ENCODE data around the gene PLSCR5.

Gene PLSCR5

GRCh38 chr3:146566138-146566537 is 39.0 kb downstream of the PLSCR5 start:
- TF ChIP-seq GATA2 (IDR thresholded peaks at IDR 0.05; ENCODE audit: low read depth, low read length) = no peak

- TF ChIP-seq GATA2 (IDR thresholded peaks at IDR 0.05; ENCODE audit: low read depth, low read length) (no peak), GATA3 (IDR thresholded peaks at IDR 0.05; ENCODE audit: low read depth, low read length) (no peak)
Measured at GRCh38 chr3:146561879-146562278, 43.3 kb downstream of the PLSCR5 start.

- no peak for TF ChIP-seq GATA2 (IDR thresholded peaks at IDR 0.05; ENCODE audit: low read depth, low read length)
- TF ChIP-seq GATA3 (IDR thresholded peaks at IDR 0.05; ENCODE audit: low read depth, low read length) = no peak
Measured at GRCh38 chr3:146561463-146561862, 43.7 kb downstream of the PLSCR5 start.

- TF ChIP-seq GATA3 (IDR thresholded peaks at IDR 0.05; ENCODE audit: low read depth, low read length) (no peak), GATA2 (IDR thresholded peaks at IDR 0.05; ENCODE audit: low read depth, low read length) (no peak)
Measured at GRCh38 chr3:146560678-146561077, 44.5 kb downstream of the PLSCR5 start.

- no peak for TF ChIP-seq GATA3 (IDR thresholded peaks at IDR 0.05; ENCODE audit: low read depth, low read length)
- TF ChIP-seq GATA2 (IDR thresholded peaks at IDR 0.05; ENCODE audit: low read depth, low read length) = no peak
Measured at GRCh38 chr3:146559388-146559787, 45.8 kb downstream of the PLSCR5 start.

- TF ChIP-seq GATA3 (IDR thresholded peaks at IDR 0.05; ENCODE audit: low read depth, low read length) = no peak
- no peak for TF ChIP-seq GATA2 (IDR thresholded peaks at IDR 0.05; ENCODE audit: low read depth, low read length)
Measured at GRCh38 chr3:146558781-146559180, 46.4 kb downstream of the PLSCR5 start.

- no peak for TF ChIP-seq GATA2 (IDR thresholded peaks at IDR 0.05; ENCODE audit: low read depth, low read length)
Measured at GRCh38 chr3:146557745-146558144, 47.4 kb downstream of the PLSCR5 start.

GRCh38 chr3:146555311-146555710 is 49.8 kb downstream of the PLSCR5 start:
- no peak for TF ChIP-seq GATA3 (IDR thresholded peaks at IDR 0.05; ENCODE audit: low read depth, low read length)
- no peak for TF ChIP-seq GATA2 (IDR thresholded peaks at IDR 0.05; ENCODE audit: low read depth, low read length)

- no peak for TF ChIP-seq GATA3 (IDR thresholded peaks at IDR 0.05; ENCODE audit: low read depth, low read length)
- TF ChIP-seq GATA2 (IDR thresholded peaks at IDR 0.05; ENCODE audit: low read depth, low read length) = no peak
Measured at GRCh38 chr3:146554151-146554760, 50.9 kb downstream of the PLSCR5 start.

GRCh38 chr3:146550743-146551510 is 54.2 kb downstream of the PLSCR5 start:
- TF ChIP-seq GATA3 (IDR thresholded peaks at IDR 0.05; ENCODE audit: low read depth, low read length) (no peak), GATA2 (IDR thresholded peaks at IDR 0.05; ENCODE audit: low read depth, low read length) (no peak)

- TF ChIP-seq GATA2 (IDR thresholded peaks at IDR 0.05; ENCODE audit: low read depth, low read length) (no peak), GATA3 (IDR thresholded peaks at IDR 0.05; ENCODE audit: low read depth, low read length) (no peak)
Measured at GRCh38 chr3:146550070-146550615, 55.0 kb downstream of the PLSCR5 start.

GRCh38 chr3:146547235-146547835 is 57.8 kb downstream of the PLSCR5 start:
- TF ChIP-seq GATA3 (IDR thresholded peaks at IDR 0.05; ENCODE audit: low read depth, low read length) (no peak), GATA2 (IDR thresholded peaks at IDR 0.05; ENCODE audit: low read depth, low read length) (no peak)

GRCh38 chr3:146546366-146546965 is 58.7 kb downstream of the PLSCR5 start:
- TF ChIP-seq GATA3 (IDR thresholded peaks at IDR 0.05; ENCODE audit: low read depth, low read length) = no peak
- no peak for TF ChIP-seq GATA2 (IDR thresholded peaks at IDR 0.05; ENCODE audit: low read depth, low read length)

GRCh38 chr3:146544929-146545528 is 60.1 kb downstream of the PLSCR5 start:
- TF ChIP-seq GATA3 (IDR thresholded peaks at IDR 0.05; ENCODE audit: low read depth, low read length) (no peak), GATA2 (IDR thresholded peaks at IDR 0.05; ENCODE audit: low read depth, low read length) (no peak)

Data from SH-SY5Y (cell line).